UCSD-AML1 (cell line): ENCODE results near the gene SH3GL3.

Source experiments
- DNase-seq: peaks from one replicate; lab custom pipeline; 2025; ENCODE audit not compliant: unreplicated experiment; lab: John Stamatoyannopoulos, UW

The SH3GL3 gene

GRCh38 chr15:83610901-83611685 lies 164.0 kb downstream of the SH3GL3 start:
- DNase-seq: no peak

- DNase-seq: no peak
Observed at GRCh38 chr15:83612226-83612625, 165.1 kb downstream of the SH3GL3 start.

DNA sequence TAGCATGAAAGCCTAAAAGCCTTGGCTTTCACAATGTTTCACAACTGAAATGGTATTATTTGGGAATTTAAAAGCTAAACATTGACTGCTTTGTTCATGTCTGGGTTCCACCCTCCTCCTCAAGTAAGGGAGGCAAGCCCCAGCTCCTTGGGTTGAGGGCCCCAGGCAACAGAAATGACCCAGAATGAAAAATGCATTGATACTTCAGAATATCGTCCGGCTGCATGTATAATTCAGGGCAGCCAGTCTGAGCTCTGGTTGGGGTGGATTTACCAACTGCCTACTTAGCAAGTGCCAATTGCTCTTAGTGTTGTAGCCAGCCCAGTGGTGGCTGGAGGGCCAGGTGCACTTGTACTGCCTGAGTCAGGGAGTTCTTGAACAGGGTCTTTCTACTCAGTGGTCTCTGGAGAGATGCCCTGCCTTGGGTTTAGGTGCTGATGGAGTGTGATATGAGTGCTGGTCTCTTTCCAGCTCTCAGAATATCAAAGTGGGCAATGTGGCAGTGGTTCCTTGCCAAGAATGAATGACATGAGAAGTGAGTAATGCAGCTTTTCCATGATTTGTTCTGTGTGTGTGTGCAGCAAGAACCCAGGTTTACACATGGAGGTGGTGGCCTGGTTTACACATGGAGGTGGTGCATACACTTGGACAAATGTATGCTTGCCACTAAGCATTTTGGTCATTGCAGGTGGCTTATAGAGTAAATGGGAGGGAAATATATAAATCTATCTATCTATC lies 165.9 kb downstream of the SH3GL3 start:
- DNase-seq: no peak

DNA sequence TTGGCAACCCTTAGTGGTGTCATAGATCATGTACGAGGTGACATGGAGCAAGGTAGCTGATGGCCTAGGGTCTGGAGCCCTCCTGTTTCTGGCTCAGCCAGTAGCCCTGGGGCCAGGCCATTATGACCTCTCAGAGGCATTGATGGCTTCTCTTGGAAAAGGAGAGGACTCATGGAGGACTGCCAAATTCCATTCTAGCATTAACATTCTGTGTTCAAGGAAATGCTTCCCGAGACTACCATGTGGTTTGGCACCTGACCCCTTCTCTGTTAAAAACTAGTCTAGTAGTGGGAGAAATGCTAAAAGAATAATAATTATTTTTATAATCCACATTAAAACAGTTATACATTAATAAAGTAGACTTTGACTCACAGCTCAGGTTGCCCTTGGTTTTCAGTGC lies 166.6 kb downstream of the SH3GL3 start:
- DNase-seq: no peak

GRCh38 chr15:83616840-83617239 lies 169.7 kb downstream of the SH3GL3 start:
- DNase-seq: no peak

- no peak for DNase-seq
Observed at GRCh38 chr15:83626171-83626802, 179.1 kb downstream of the SH3GL3 start.

- no peak for DNase-seq
Observed at GRCh38 chr15:83631534-83631933, 184.4 kb downstream of the SH3GL3 start.

- DNase-seq: no peak
Observed at GRCh38 chr15:83643201-83643600, 196.1 kb downstream of the SH3GL3 start.

- DNase-seq: no peak
Observed at GRCh38 chr15:83644439-83644838, 197.3 kb downstream of the SH3GL3 start.

- DNase-seq: no peak
Observed at GRCh38 chr15:83650831-83651230, 203.7 kb downstream of the SH3GL3 start.

- DNase-seq: no peak
Observed at GRCh38 chr15:83651541-83651940, 204.4 kb downstream of the SH3GL3 start.

DNA sequence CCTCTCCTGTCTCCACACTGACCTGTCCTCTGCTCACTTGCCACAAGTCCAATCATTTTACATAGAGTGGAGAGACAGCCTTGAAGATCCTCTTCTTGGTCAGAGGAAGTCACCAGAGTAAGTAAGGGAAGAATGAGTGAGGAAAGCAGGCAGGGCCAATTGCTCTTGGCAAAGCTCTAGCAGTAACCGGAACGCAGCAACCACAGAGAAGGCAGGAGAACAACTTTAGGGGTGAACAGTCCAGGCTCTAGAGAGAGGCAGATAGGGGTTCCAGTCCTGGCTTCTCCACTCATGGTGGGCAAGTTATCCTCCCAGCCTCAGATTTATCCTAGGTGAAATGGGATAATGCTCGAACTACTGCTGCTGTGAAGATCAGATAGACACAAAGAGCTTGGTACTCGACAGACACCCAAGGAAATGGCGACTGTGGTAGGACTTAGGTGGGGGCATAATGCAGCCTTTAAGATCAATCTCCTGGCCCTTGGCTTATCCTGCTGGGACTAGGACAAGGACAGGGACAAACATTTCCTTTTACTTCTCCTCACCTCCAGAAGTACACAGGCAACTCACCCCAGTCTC lies 205.6 kb downstream of the SH3GL3 start:
- no peak for DNase-seq

DNA sequence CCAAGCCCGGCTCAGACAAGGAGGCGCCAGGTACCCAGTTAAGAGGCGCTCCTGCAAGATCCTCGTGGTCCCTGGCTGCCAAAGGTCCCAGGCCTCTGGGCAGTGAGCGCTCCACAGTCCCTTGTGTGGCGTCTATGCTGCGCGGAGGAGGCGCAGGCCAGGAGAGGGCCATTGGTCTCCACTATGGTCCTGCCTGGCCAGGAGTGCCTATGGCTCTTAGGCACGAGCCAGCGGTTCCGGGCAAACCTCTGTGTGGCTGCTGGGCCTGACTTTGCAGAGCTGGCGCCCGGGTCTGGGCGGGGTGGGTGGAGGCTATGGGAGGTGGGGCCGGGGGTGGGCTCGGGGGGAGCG lies 206.1 kb downstream of the SH3GL3 start:
- DNase-seq: no peak

GRCh38 chr15:83653639-83654378 lies 206.7 kb downstream of the SH3GL3 start, which contains the start of gene ADAMTSL3:
ADAMTSL3 (plus strand) TSS chr15:83654123; CDS start chr15:83655762, 1,639 bp downstream.
- DNase-seq: no peak

- no peak for DNase-seq
Observed at GRCh38 chr15:83654379-83655236, 207.5 kb downstream of the SH3GL3 start.

GRCh38 chr15:83655237-83655616 lies 208.1 kb downstream of the SH3GL3 start:
- DNase-seq: no peak

DNA sequence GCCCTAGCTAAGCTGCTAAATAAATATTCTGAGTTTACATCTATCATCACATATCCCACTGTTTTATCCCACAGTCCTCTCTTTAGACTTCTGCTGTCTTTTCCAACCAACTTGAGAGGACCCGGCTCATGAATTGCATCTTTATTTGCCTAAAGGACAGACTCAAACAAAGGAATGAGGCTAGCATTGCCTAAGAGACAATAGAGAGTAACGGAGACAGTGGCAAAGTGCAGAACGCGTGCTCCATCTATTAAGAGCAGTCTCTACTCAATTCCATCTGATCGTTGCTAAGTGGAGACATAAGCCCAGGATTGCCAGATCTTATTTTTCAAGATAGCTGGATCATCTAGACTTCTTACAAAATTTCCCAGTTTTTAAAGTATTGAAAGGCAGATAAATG lies 209.1 kb downstream of the SH3GL3 start:
- DNase-seq: no peak

DNA sequence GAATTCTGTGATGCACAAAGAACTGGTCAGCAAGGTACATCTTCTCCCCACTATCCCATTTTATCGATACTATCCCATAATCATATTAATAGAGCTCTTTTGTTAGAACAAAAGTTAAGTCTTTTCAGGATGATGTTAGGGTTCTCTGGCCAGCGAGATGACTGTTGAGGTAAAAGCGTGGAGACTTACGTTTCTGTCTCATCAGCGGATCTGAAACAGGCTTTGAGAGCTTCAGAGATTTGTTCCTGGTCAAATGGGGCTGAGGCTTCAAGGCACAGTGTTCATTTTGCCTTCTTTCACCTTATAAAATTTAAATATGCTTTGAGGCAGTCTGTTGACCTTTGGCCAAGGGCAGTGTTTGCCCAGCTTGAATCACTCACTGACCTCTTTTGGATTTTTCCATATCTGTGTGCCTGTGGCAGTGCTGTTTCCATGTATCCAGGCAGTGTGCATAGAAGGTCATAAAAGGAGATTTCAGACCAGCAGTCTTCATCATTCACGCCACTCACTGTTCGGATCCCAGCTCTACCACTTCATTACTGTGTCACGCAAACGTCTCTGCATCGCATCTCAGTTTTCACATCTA lies 209.9 kb downstream of the SH3GL3 start:
- no peak for DNase-seq

DNA sequence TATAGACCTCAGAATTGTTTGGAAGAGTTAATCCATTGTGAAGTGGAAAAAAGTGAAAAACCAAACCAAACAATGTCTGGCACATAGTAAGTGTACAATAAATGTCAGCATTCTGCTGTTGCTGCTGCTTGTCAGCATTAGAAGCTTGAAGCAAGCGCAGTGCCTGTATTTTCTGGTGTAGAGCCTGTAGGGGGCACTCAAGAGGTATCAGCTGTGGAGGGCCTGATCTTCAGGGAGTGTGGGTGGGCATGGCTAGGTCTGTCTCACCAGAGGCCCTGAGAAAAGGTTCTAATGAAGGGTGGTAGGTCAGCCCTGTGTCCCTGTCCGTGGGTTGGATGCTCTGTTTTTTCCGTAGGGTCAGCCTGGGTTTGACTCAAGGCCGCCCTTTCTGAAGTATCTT lies 210.4 kb downstream of the SH3GL3 start:
- DNase-seq: no peak
